ENCODE results near the gene CCDC24. TPM values are rescaled to one million over a fixed set of nuclear protein-coding genes. Genes with fewer than 3 reads are reported as not detected.

The CCDC24 gene
- total RNA-seq, 2 experiments from 2014 or later: 0.71 to 1.3 TPM

GRCh38 chr1:44015206-44015605, 23.8 kb downstream of the CCDC24 start:
- H3K9me3 Mint-ChIP-seq: no peaks in the 10 kb centered on the region
- POLR2A ChIA-PET: no interaction called here
- no peak overlapping the region for H3K27ac Mint-ChIP-seq
- H3K4me3 Mint-ChIP-seq: no peak overlapping the region
- peaks cover 13% of the 10 kb centered on the region for H3K4me1 Mint-ChIP-seq
- H3K36me3 Mint-ChIP-seq (ENCODE audit: low read depth): no peaks in the 10 kb centered on the region
- CTCF ChIA-PET: interaction anchor here (1.0 to 2.0 kb wide), 4 partner anchors 9 to 81 kb away, joined by 3 to 6 read pairs (median 4); no protein-coding TSS in a partner anchor
- no peak for DNase-seq
- H3K27me3 Mint-ChIP-seq: no peaks in the 10 kb centered on the region

- Mint-ChIP-seq H3K9me3 (no peaks in the 10 kb centered on the region), H3K4me1 (peaks cover 13% of the 10 kb centered on the region), H3K4me3 (no peak overlapping the region), H3K36me3 (ENCODE audit: low read depth) (no peaks in the 10 kb centered on the region), H3K27ac (no peak overlapping the region), H3K27me3 (no peaks in the 10 kb centered on the region)
- ChIA-PET CTCF (interaction anchor here (1.4 kb wide), 1 partner anchor 11 kb away, joined by 6 read pairs; no protein-coding TSS in a partner anchor), POLR2A (interaction anchor here (0.7 kb wide), 1 partner anchor 650 kb away, joined by 4 read pairs; no protein-coding TSS in a partner anchor)
- DNase-seq: no peak
Observed at GRCh38 chr1:44016041-44016889, 24.9 kb downstream of the CCDC24 start.

DNA sequence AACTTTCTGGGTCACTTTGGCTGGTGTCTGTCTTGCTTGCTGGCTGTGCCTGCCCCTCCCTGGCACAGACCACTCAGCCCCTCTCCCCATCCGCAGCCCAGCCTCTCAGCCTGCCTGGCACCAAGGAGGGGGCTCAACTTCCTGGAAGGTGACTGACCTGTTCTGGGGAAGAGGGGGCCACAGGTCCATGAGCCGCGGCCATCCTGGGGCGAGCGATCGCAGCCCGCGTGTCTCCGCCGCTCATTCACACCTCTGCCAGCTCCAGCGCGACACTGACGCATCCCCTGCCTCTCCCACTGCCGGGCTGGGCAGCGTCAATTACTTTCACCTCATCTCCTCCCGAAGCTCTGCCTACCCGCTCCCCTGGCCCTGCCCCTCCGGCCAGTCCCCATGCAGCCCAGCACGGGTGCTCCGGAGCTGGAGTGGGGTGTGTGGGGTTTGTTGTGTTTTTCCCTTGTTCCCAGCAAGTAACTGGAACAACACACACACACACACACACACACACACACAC, 25.5 kb downstream of the CCDC24 start:
- no peaks in the 10 kb centered on the region for H3K27me3 Mint-ChIP-seq
- no peaks in the 10 kb centered on the region for H3K36me3 Mint-ChIP-seq (ENCODE audit: low read depth)
- ChIA-PET CTCF (interaction anchor here (1.4 kb wide), 1 partner anchor 10 kb away, joined by 6 read pairs; no protein-coding TSS in a partner anchor), POLR2A (interaction anchor here (0.7 kb wide), 1 partner anchor 650 kb away, joined by 4 read pairs; no protein-coding TSS in a partner anchor)
- no peaks in the 10 kb centered on the region for H3K9me3 Mint-ChIP-seq
- no peak for DNase-seq
- peaks cover 13% of the 10 kb centered on the region for H3K4me1 Mint-ChIP-seq
- no peak overlapping the region for H3K4me3 Mint-ChIP-seq
- H3K27ac Mint-ChIP-seq: no peak overlapping the region

- DNase-seq: no peak
- CTCF ChIA-PET: interaction anchor here (0.5 kb wide), 1 partner anchor 142 kb away, joined by 3 read pairs; no protein-coding TSS in a partner anchor
- Mint-ChIP-seq H3K4me3 (no peak overlapping the region), H3K4me1 (no peaks in the 10 kb centered on the region), H3K27me3 (no peaks in the 10 kb centered on the region), H3K9me3 (no peaks in the 10 kb centered on the region), H3K27ac (no peak overlapping the region), H3K36me3 (ENCODE audit: low read depth) (no peaks in the 10 kb centered on the region)
- POLR2A ChIA-PET: no interaction called here
Observed at GRCh38 chr1:44019466-44019948, 28.1 kb downstream of the CCDC24 start.

DNA sequence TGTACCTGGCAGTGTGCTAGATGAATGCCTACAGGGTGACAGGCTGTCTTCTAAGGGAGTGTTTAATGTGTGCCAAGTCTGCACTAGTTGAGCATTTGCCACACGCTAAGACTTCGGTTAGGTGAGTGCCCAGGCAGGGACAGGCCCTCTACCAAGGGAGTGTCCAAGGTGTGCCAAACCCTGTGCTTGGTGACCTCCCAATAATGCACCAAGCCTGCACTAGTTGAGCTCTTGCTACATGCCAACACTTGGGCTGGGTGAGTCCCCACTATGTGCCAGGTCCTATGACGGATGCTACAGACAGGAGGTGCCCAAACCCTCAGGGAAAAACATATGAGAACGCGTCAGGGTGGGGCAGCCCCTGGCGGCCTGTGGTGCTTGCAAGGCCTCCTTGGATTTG, 29.1 kb downstream of the CCDC24 start:
- Mint-ChIP-seq H3K36me3 (ENCODE audit: low read depth) (no peaks in the 10 kb centered on the region), H3K4me3 (no peak overlapping the region)
- CTCF ChIA-PET: interaction anchor here (2.2 kb wide), 1 partner anchor 14 kb away, joined by 15 read pairs; no protein-coding TSS in a partner anchor

GRCh38 chr1:44021156-44021555, 29.8 kb downstream of the CCDC24 start:
- CTCF ChIA-PET: interaction anchor here (2.2 kb wide), 1 partner anchor 15 kb away, joined by 15 read pairs; no protein-coding TSS in a partner anchor
- H3K4me3 Mint-ChIP-seq: no peak overlapping the region
- H3K9me3 Mint-ChIP-seq: no peaks in the 10 kb centered on the region
- H3K36me3 Mint-ChIP-seq (ENCODE audit: low read depth): no peaks in the 10 kb centered on the region
- H3K27ac Mint-ChIP-seq: no peak overlapping the region
- no peaks in the 10 kb centered on the region for H3K27me3 Mint-ChIP-seq
- no peaks in the 10 kb centered on the region for H3K4me1 Mint-ChIP-seq
- POLR2A ChIA-PET: no interaction called here
- DNase-seq: no peak

More for the DNA sequence above, 29.1 kb downstream of the CCDC24 start:
- DNase-seq: no peak
- Mint-ChIP-seq H3K9me3 (no peaks in the 10 kb centered on the region), H3K4me1 (no peaks in the 10 kb centered on the region), H3K27me3 (no peaks in the 10 kb centered on the region), H3K27ac (no peak overlapping the region)
- POLR2A ChIA-PET: no interaction called here

GRCh38 chr1:44021581-44022321, 30.4 kb downstream of the CCDC24 start:
- ChIA-PET POLR2A (no interaction called here), CTCF (interaction anchor here (2.0 to 2.2 kb wide), 2 partner anchors 16 to 22 kb away, joined by 5 to 15 read pairs; no protein-coding TSS in a partner anchor)
- Mint-ChIP-seq H3K4me1 (no peaks in the 10 kb centered on the region), H3K9me3 (no peaks in the 10 kb centered on the region), H3K27ac (no peak overlapping the region), H3K4me3 (no peak overlapping the region), H3K36me3 (ENCODE audit: low read depth) (no peaks in the 10 kb centered on the region), H3K27me3 (no peaks in the 10 kb centered on the region)
- DNase-seq: no peak

GRCh38 chr1:44024031-44024902, 32.9 kb downstream of the CCDC24 start:
- Mint-ChIP-seq H3K4me3 (no peak overlapping the region), H3K27ac (no peak overlapping the region), H3K27me3 (no peaks in the 10 kb centered on the region), H3K4me1 (peaks cover 12% of the 10 kb centered on the region), H3K9me3 (no peaks in the 10 kb centered on the region), H3K36me3 (ENCODE audit: low read depth) (no peaks in the 10 kb centered on the region)
- CTCF ChIA-PET: interaction anchor here (0.6 to 1.8 kb wide), 4 partner anchors 10 to 79 kb away, joined by 3 read pairs; no protein-coding TSS in a partner anchor
- no peak for DNase-seq
- POLR2A ChIA-PET: no interaction called here

- Mint-ChIP-seq H3K9me3 (no peaks in the 10 kb centered on the region), H3K27ac (no peak overlapping the region), H3K36me3 (ENCODE audit: low read depth) (no peaks in the 10 kb centered on the region), H3K4me1 (peaks cover 18% of the 10 kb centered on the region), H3K27me3 (no peaks in the 10 kb centered on the region), H3K4me3 (no peak overlapping the region)
- no peak for DNase-seq
- ChIA-PET POLR2A (no interaction called here), CTCF (interaction anchor here (0.6 to 0.7 kb wide), 2 partner anchors 11 to 27 kb away, joined by 3 read pairs; no protein-coding TSS in a partner anchor)
Observed at GRCh38 chr1:44024903-44025525, 33.6 kb downstream of the CCDC24 start.

DNA sequence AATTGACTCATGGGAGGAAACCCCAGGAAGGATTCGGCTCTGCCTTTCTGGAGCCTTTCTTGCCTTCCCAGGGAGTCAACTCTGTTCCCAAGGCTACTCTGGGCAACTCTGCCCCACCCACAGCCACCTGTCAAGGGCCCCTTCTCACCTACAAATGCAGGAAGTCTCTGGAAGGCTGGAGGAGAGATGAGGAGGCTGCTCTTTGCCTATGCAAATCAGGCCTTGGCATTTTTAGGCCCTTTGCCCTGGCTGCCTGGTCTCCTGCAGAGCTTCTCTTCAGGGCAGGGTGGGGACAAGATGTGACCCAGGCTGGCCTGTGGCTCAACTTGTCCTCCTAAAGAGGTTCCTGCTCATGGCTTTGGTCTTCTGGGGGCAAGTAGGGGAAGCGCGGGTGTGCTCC, 34.4 kb downstream of the CCDC24 start:
- Mint-ChIP-seq H3K27me3 (no peaks in the 10 kb centered on the region), H3K4me3 (no peak overlapping the region), H3K36me3 (ENCODE audit: low read depth) (no peaks in the 10 kb centered on the region), H3K4me1 (peaks cover 18% of the 10 kb centered on the region), H3K27ac (no peak overlapping the region), H3K9me3 (no peaks in the 10 kb centered on the region)
- ChIA-PET POLR2A (no interaction called here), CTCF (interaction anchor here (2.1 kb wide), 1 partner anchor 11 kb away, joined by 5 read pairs; no protein-coding TSS in a partner anchor)
- no peak for DNase-seq

DNA sequence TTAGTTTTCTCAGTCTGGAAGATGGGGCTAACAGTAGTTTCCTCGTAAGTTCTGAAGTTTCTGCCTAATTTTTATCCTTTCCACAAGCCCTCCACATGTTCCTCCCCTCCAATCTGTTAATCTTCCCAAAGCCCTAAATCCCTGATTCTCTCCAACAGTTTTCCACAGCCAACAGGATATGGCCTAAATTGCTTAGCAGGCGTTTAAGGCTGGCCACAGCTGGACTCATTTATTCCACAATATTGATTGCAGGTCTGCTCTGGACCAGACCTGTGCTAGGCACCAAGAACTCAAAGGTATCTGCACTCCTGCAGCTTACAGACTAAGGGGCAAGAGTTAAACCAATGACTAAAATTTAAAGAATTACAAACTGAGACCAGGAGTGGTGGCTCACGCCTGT, 35.9 kb downstream of the CCDC24 start:
- H3K36me3 Mint-ChIP-seq (ENCODE audit: low read depth): no peaks in the 10 kb centered on the region
- CTCF ChIA-PET: interaction anchor here (0.7 to 2.1 kb wide), 4 partner anchors 9 to 25 kb away, joined by 3 to 6 read pairs (median 4); no protein-coding TSS in a partner anchor
- H3K27ac Mint-ChIP-seq: no peak overlapping the region

More for the DNA sequence above, 35.9 kb downstream of the CCDC24 start:
- no peaks in the 10 kb centered on the region for H3K9me3 Mint-ChIP-seq
- H3K4me3 Mint-ChIP-seq: no peak overlapping the region
- H3K4me1 Mint-ChIP-seq: peaks cover 30% of the 10 kb centered on the region
- POLR2A ChIA-PET: no interaction called here
- no peak for DNase-seq
- peaks cover 1% of the 10 kb centered on the region for H3K27me3 Mint-ChIP-seq
